Fibroblast of skin of back (primary cell): ENCODE data around the gene GNAI1. TPM values are rescaled to one million over a fixed set of nuclear protein-coding genes. Genes with fewer than 3 reads are reported as not detected.

Experiments used
- DNase-seq: peaks from one replicate; pipeline ENCODE4 v3.0.0-alpha.2; 2013
- polyA plus RNA-seq, 2 experiments: library from polyadenylated mRNA; unstranded; fragments of 120-200 nt; gene quantifications; one replicate each; pipeline ENCODE4 v1.2.1, GENCODE V29; 2013; ENCODE audit not compliant: insufficient read length in 2 of 2

Gene GNAI1
- polyA plus RNA-seq (2013, experiment 1 of 2; ENCODE audit: insufficient read length) = 20.7 TPM
- 22.0 TPM for polyA plus RNA-seq (2013, experiment 2 of 2; ENCODE audit: insufficient read length)

- peak; percentile 73 for DNase-seq
Measured at GRCh38 chr7:80134536-80135308, at the start of gene GNAI1. Gene GNAI1, plus strand, starts transcription at chr7:80134831. Its CDS starts 330 bp downstream, at chr7:80135161.

- peak; percentile 83 for DNase-seq
Measured at GRCh38 chr7:80087051-80087770, 47.4 kb upstream of the GNAI1 start.

- DNase-seq = no peak
Measured at GRCh38 chr7:80087771-80088170, 46.9 kb upstream of the GNAI1 start.

- DNase-seq = no peak
Measured at GRCh38 chr7:80088705-80089104, 45.9 kb upstream of the GNAI1 start.

GRCh38 chr7:80089366-80089765 lies 45.3 kb upstream of the GNAI1 start:
- DNase-seq = no peak

GRCh38 chr7:80093349-80093748 lies 41.3 kb upstream of the GNAI1 start:
- no peak for DNase-seq

- DNase-seq = peak; percentile 33
Measured at GRCh38 chr7:80095545-80095944, 39.1 kb upstream of the GNAI1 start.

GRCh38 chr7:80097756-80098155 lies 36.9 kb upstream of the GNAI1 start:
- DNase-seq = no peak

- no peak for DNase-seq
Measured at GRCh38 chr7:80098795-80099194, 35.8 kb upstream of the GNAI1 start.

GRCh38 chr7:80100254-80100653 lies 34.4 kb upstream of the GNAI1 start:
- DNase-seq = no peak

- DNase-seq = no peak
Measured at GRCh38 chr7:80105701-80106408, 28.8 kb upstream of the GNAI1 start.

- no peak for DNase-seq
Measured at GRCh38 chr7:80106498-80107113, 28.0 kb upstream of the GNAI1 start.

- DNase-seq = no peak
Measured at GRCh38 chr7:80107278-80107677, 27.4 kb upstream of the GNAI1 start.

GRCh38 chr7:80110376-80110775 lies 24.3 kb upstream of the GNAI1 start:
- DNase-seq = no peak

GRCh38 chr7:80114159-80114558 lies 20.5 kb upstream of the GNAI1 start:
- no peak for DNase-seq

- DNase-seq = no peak
Measured at GRCh38 chr7:80124526-80125264, 9.9 kb upstream of the GNAI1 start.

GRCh38 chr7:80127412-80128160 lies 7.0 kb upstream of the GNAI1 start:
- DNase-seq = no peak

GRCh38 chr7:80128918-80129317 lies 5.7 kb upstream of the GNAI1 start:
- DNase-seq = no peak

- DNase-seq = no peak
Measured at GRCh38 chr7:80129785-80130184, 4.8 kb upstream of the GNAI1 start.

- DNase-seq = no peak
Measured at GRCh38 chr7:80131675-80132435, 2.8 kb upstream of the GNAI1 start.
